GM12873 (cell line): ENCODE data around the gene ATRAID.

Experiments
- TF ChIP-seq, protein P1 (sequence below): IDR thresholded peaks from 2 replicates; pipeline ENCODE4 v1.5.1; 2012; ENCODE audit warnings: low read depth, mild to moderate bottlenecking, moderate library complexity, low read length, control low read depth; ENCODE audit not compliant: insufficient read depth; ENCODE audit errors: missing control alignments

ATRAID gene

DNA sequence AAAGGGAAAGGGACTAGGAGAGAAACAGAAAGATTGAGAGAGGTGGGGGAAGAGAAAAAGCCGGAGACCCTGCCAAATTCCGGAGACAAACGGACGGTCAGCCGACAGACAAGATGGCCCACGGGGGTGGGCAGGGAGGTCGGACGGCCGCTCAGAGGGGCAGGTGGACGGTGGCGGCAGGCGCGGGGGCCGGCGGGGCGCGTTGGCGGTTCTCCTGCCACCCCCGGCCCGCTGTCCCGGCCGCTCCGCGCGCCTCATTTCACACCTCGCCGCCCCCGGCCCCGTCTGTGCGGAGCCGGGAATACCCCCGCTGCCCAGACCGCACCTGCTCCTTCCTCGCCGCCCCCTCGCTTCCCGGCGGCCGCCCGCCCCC, 50.1 kb downstream of the ATRAID start:
- TF ChIP-seq, protein P1, sequence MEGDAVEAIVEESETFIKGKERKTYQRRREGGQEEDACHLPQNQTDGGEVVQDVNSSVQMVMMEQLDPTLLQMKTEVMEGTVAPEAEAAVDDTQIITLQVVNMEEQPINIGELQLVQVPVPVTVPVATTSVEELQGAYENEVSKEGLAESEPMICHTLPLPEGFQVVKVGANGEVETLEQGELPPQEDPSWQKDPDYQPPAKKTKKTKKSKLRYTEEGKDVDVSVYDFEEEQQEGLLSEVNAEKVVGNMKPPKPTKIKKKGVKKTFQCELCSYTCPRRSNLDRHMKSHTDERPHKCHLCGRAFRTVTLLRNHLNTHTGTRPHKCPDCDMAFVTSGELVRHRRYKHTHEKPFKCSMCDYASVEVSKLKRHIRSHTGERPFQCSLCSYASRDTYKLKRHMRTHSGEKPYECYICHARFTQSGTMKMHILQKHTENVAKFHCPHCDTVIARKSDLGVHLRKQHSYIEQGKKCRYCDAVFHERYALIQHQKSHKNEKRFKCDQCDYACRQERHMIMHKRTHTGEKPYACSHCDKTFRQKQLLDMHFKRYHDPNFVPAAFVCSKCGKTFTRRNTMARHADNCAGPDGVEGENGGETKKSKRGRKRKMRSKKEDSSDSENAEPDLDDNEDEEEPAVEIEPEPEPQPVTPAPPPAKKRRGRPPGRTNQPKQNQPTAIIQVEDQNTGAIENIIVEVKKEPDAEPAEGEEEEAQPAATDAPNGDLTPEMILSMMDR: no peak

DNA sequence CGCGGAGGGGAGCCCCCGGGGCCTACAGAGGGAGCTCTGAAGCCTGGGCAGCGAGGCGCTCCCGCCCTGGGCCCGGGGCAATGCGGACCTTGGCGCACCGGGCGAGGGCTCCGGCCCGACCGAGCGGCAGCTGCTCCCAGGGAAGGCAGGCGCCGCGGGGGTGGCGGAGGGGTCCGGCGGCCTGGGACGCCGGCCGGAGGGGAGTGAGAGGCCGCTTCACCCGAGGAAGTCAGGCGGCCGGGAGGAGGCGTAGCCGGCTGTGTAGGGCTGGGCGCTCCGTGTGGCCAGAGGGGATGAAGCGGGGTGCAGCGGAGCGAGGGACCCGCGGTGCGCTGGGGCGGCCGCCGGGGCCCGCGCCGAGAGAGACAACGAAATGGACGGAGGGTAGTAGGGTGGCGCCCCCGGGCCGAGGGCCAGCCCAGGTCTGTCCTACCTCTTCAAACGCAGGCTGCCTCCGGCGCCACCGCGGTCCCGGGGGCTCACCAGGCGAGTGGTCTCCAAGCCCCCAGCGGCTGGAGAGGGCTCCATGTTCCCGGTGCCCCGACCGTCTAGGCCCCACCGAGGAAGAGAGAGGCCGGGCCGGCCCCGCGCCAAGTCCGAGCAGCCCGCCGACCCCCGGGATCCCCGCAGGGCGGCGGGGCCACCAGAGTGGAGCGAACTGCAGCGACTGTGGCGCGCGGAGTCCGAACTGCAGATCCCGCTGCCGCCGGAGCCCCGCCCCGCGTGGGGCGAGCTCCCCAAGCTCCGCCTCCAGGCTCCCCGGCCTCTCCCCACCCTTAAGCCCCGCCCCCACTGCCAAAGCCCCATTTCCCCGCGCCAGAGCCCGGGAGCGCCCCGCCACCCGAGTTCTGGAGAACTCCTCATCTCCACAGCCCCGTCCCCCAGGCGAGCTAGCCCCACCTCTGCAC, 50.8 kb downstream of the ATRAID start, which contains the start of gene SLC30A3:
TSS of gene SLC30A3 (minus strand) at position 669 of the 908 bp plus-strand sequence. CDS start at position 528, 141 bp downstream.
- TF ChIP-seq, protein P1: no peak

DNA sequence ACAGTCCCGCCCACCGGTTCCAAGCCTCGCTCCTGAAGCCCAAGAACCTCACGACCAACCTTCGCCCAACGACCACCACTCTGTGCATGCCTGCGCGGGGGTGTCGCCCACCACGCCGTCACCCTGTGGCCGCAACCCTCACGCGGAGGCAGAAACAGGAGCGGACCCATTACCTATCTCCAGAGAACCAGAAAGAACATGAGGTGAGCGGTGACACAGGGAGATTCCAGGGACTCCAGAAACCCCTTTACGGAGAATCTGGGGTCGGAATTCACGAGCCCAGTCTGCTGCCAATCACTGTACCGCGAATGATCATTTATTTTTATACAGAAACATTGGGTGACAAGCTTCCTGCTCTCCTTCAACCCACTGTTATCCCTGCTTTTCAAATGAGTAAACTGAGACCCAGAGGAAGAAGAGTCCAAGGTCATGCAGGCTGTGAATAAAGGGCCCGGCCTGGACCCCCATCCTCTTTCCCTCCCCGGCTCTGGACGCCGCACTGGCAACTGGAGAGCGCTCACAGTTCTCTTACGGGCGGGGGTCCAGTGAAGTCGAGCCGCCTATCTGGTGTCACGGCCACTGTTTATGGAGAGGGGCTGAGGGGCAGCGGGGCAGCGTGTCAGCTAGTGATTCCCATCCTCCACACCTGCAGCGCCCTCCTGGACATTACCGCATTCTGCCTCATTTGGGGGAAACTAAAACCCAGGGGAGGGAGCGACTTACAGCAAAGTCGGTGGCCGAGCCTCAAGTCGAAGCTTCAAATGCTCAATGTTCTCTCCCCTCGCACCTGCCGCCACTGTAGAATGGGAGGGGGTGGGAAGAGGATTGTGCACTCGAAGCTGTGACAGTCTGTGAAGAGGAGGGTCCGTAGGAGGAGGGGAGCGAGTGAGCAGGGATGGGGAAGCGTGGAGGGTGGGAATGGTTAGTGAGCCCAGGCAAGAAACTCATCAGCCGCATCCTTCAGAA, 51.7 kb downstream of the ATRAID start:
- TF ChIP-seq, protein P1: no peak

DNA sequence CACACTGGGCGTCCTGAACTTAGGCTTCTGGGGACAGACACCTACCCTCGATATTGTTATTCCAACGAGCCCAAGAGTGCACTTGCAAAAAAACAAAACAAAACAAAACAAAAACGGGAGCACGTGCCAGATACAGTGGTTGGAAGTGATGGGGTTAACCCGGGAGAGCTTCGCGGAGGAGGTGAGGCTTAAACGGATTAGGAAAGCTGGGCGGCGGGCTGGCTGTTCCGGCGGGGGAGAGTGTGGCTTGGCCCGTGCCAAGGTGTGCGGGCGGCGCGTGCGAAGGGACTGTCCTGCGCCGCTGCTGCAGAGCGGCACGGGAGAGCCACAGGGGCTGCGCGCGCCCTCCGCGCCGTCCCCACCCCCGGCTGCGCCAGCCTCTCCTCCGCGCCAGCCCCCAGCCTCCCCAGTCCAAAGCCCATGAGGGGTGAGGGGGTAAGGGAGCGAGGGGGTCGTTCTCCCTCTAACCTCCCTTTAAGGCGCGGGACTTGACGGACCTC, 52.5 kb downstream of the ATRAID start:
- TF ChIP-seq, protein P1: no peak

DNA sequence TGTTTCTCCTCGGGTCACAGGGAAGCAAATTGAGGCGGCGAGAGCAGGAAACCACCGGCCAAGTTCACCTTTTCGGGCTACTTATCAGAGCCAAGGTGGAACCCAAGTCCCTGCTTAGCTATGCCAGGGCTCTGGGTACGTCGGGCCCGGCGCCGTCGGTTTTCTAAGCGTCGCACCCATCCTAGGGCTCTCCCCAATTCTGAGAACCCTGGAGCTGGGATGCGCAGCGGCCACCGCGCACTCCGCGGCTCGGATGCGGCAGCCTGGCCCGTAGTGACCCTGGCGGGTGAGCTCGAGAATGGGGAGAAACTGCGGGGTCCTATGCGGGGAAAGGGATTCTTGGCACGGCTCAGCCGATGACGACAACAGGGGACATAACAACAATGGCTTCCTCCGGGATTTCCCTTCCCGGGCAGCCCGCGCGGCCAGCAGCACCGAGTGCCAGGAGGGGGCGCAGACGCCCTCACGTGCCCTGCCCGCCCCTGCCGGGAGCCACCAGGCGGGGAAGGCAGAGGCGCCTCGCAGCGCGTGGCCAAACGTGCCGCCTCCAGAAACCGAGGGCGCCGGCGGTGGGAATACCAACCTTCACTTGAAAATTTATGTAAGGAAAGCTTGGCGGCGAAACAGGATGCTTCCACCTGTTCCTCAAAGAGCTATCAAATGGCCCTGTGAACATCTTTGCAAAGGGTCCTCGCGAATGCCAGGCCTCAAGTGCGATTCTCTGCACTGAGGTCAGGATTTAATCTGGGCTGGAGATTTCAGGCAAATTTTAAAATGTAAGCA, 53.1 kb downstream of the ATRAID start:
- TF ChIP-seq, protein P1: peak; percentile 69

DNA sequence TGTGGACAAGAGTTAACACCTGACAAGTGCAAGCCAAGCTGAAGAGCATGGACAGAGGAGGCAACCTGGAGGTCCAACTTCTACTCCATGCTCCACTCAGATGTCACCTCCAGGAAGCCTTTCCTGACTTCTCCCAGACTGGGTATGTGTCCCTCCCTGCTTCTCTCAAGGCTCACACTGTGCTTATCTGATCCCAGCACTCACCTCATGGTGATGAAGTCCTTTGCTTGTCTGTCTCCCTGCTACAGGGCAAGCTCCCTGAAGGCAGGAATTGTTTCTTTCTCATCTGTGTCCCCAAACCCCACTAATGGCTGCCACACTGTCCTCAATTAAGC, 53.7 kb downstream of the ATRAID start:
- TF ChIP-seq, protein P1: no peak
